GM12878 (cell line): ENCODE results near the gene LRIT1. TPM values are rescaled to one million over a fixed set of nuclear protein-coding genes. Genes with fewer than 3 reads are reported as not detected.

ENCODE experiments used
- ATAC-seq: fragments of 200-7000 bp; cut with Tn5 transposase; 3 replicates; pipeline ENCODE4 v1.9.1; 2020; ENCODE audit warnings: mild to moderate bottlenecking, moderate library complexity
- BruUV-seq: library from RNA; stranded (reverse); fragments of 400-500 nt; replicated peaks from 2 replicates; lab custom pipeline; 2021; lab: Mats Ljungman, UMichigan
- CTCF ChIA-PET: fragments of 300-600 bp; sonication (Branson Sonifier 250); formaldehyde crosslinking; extraction: SDS; loops from one replicate; lab custom pipeline; 2021; ENCODE audit warnings: inconsistent platforms; lab: Yijun Ruan, JAX
- POLR2A ChIA-PET: fragments of 350-600 bp; formaldehyde crosslinking; extraction: SDS; loops from one replicate; lab custom pipeline; 2021; ENCODE audit warnings: inconsistent platforms; lab: Charles Lee
- RAD21 ChIA-PET: fragments of 300-600 bp; sonication (Branson Sonifier 250); formaldehyde crosslinking; loops from one replicate; lab custom pipeline; 2023; ENCODE audit warnings: antibody characterized with exemption; ENCODE audit not compliant: unreplicated experiment; lab: Charles Lee
- SMC1A ChIA-PET: fragments of 300-600 bp; sonication (Branson Sonifier 250); formaldehyde crosslinking; loops from one replicate; lab custom pipeline; 2023; ENCODE audit not compliant: unreplicated experiment, uncharacterized antibody; lab: Charles Lee
- DNase-seq: peaks from one replicate; pipeline ENCODE4 v3.0.0-alpha.2; 2011; ENCODE audit warnings: low read depth, low spot score
- FAIRE-seq: peaks from 3 replicates; lab custom pipeline; 2011; peaks lifted over from hg19 to GRCh38; lab: Jason Lieb, UNC
- H2AFZ ChIP-seq: 2 replicates; pipeline ENCODE4 v1.6.0; 2011; ENCODE audit warnings: low read depth, low read length, control low read depth; ENCODE audit not compliant: control insufficient read depth
- H3K27ac ChIP-seq: 2 replicates; pipeline ENCODE4 v1.5.1; 2011; ENCODE audit warnings: control low read depth; ENCODE audit not compliant: control insufficient read depth, insufficient read depth
- H3K27me3 ChIP-seq, 2 experiments: replicated peaks in 1 of 2; 2 replicates each; pipeline versions ENCODE4 v1.6.0 to v1.6.1; 2011; ENCODE audit warnings: low read length in 1 of 2; ENCODE audit not compliant: control insufficient read depth in 2 of 2, insufficient read depth in 2 of 2
- H3K36me3 ChIP-seq, 2 experiments: 2 replicates each; pipeline ENCODE4 v1.5.1; 2011; ENCODE audit warnings: low read length in 1 of 2; ENCODE audit not compliant: control insufficient read depth in 2 of 2, insufficient read depth in 2 of 2
- H3K4me1 ChIP-seq: 2 replicates; pipeline ENCODE4 v1.6.1; 2011; ENCODE audit warnings: mild to moderate bottlenecking, low read length, moderate library complexity, mixed read lengths; ENCODE audit not compliant: control insufficient read depth, insufficient read depth
- H3K4me2 ChIP-seq: 2 replicates; pipeline ENCODE4 v1.6.0; 2011; ENCODE audit warnings: control low read depth; ENCODE audit not compliant: control insufficient read depth, insufficient read depth
- H3K4me3 ChIP-seq: fragments of 200-600 bp; sonication (generic); 2 replicates; pipeline ENCODE4 v1.5.1; 2016
- H3K79me2 ChIP-seq: 2 replicates; pipeline ENCODE4 v1.6.0; 2011; ENCODE audit warnings: low read length; ENCODE audit not compliant: control insufficient read depth, insufficient read depth
- H3K9ac ChIP-seq: 2 replicates; pipeline ENCODE4 v1.8.0; 2011; ENCODE audit warnings: low read length, control low read depth, mixed read lengths; ENCODE audit not compliant: control insufficient read depth, insufficient read depth
- H3K9me3 ChIP-seq: replicated peaks from 3 replicates; pipeline ENCODE4 v1.5.1; 2011; ENCODE audit warnings: mild to moderate bottlenecking, low read length; ENCODE audit not compliant: control insufficient read depth, insufficient read depth
- H4K20me1 ChIP-seq: 2 replicates; pipeline ENCODE4 v1.6.0; 2011; ENCODE audit not compliant: control insufficient read depth, insufficient read depth
- CBX3 ChIP-seq: fragments of 200-600 bp; sonication (generic); IDR thresholded peaks from 2 replicates; pipeline ENCODE4 v1.6.1; 2016; ENCODE audit warnings: low read depth, borderline replicate concordance
- CHD1 ChIP-seq: IDR thresholded peaks from 2 replicates; pipeline ENCODE4 v1.6.1; 2012; ENCODE audit warnings: low read depth, low read length, improper control_type of control experiment
- CHD2 ChIP-seq: IDR thresholded peaks from 2 replicates; pipeline ENCODE4 v1.6.1; 2011; ENCODE audit warnings: low read depth, low read length, improper control_type of control experiment, borderline replicate concordance
- DPF2 ChIP-seq: fragments of 450-650 bp; IDR thresholded peaks from 2 replicates; pipeline ENCODE4 v1.6.1; 2017; ENCODE audit warnings: mild to moderate bottlenecking
- EP300 ChIP-seq, 2 experiments: fragments of 150-350 bp in 1 of 2; IDR thresholded peaks; 2 replicates each; pipeline ENCODE4 v1.6.1; 2011 to 2012; ENCODE audit warnings: low read depth in 2 of 2, low read length in 2 of 2, borderline replicate concordance in 1 of 2, improper control_type of control experiment in 1 of 2, inconsistent platforms in 1 of 2; ENCODE audit not compliant: control insufficient read depth in 1 of 2
- MEF2A ChIP-seq: IDR thresholded peaks from 2 replicates; pipeline ENCODE4 v1.6.1; 2011; ENCODE audit warnings: low read depth, mild to moderate bottlenecking, low read length, moderate library complexity; ENCODE audit not compliant: insufficient read depth
- NFYA ChIP-seq: IDR thresholded peaks from 2 replicates; pipeline ENCODE4 v1.6.1; 2011; ENCODE audit warnings: low read depth, mild to moderate bottlenecking, low read length, improper control_type of control experiment, borderline replicate concordance
- NR2C2 ChIP-seq: IDR thresholded peaks from 2 replicates; pipeline ENCODE4 v1.6.1; 2011; ENCODE audit warnings: borderline replicate concordance, low read depth; ENCODE audit not compliant: control insufficient read depth, insufficient read length
- RAD21 ChIP-seq: IDR thresholded peaks from 2 replicates; pipeline ENCODE4 v1.6.1; 2011; ENCODE audit warnings: mild to moderate bottlenecking, low read depth, low read length, moderate library complexity; ENCODE audit not compliant: insufficient read depth
- RBBP5 ChIP-seq: fragments of 200-600 bp; sonication (generic); conservative IDR thresholded peaks from 2 replicates; pipeline ENCODE4 v1.6.1; 2016
- RELB ChIP-seq: fragments of 450-650 bp; IDR thresholded peaks from 2 replicates; pipeline ENCODE4 v1.6.1; 2017; ENCODE audit warnings: low read depth, mild to moderate bottlenecking, moderate library complexity
- RFX5 ChIP-seq: IDR thresholded peaks from 2 replicates; pipeline ENCODE4 v1.6.1; 2011; ENCODE audit warnings: low read depth, low read length, improper control_type of control experiment
- TAF1 ChIP-seq: IDR thresholded peaks from 2 replicates; pipeline ENCODE4 v1.6.1; 2011; ENCODE audit warnings: mild to moderate bottlenecking, low read depth, low read length, borderline replicate concordance
- TCF3 ChIP-seq: IDR thresholded peaks from 2 replicates; pipeline ENCODE4 v1.6.1; 2012; ENCODE audit warnings: low read depth, mild to moderate bottlenecking, low read length, borderline replicate concordance; ENCODE audit not compliant: insufficient read depth
- ZBTB40 ChIP-seq: fragments of 450-650 bp; IDR thresholded peaks from 2 replicates; pipeline ENCODE4 v1.6.1; 2016; ENCODE audit warnings: mild to moderate bottlenecking, moderate library complexity, borderline replicate concordance
- WGBS: methylation state at CpG from one replicate; pipeline ENCODE4 v1.1.6; 2016; ENCODE audit warnings: low lambda C conversion rate; ENCODE audit not compliant: insufficient replicate concordance, insufficient coverage; ENCODE audit errors: missing lambda C conversion rate; 5-methylcytosine and 5-hydroxymethylcytosine counted together
- in situ Hi-C: fragments of 300-500 bp; cut with MboI; formaldehyde crosslinking; loops from 9 replicates; pipeline ENCODE4 v1.14.3; 2018; ENCODE audit warnings: mixed read lengths
- intact Hi-C: fragments of 100-400 bp; cut with micrococcal nuclease; formaldehyde crosslinking; loops from one replicate; pipeline ENCODE4 v1.14.2; 2022; ENCODE audit not compliant: unreplicated experiment
- polyA plus RNA-seq, 11 experiments: library from polyadenylated mRNA; depleted of rRNA in 4 of 11; unstranded in 6 of 11; stranded (reverse) in 5 of 11; fragments of >200 nt; fragmentation: Nextera tagmentation in 4 of 11; fragmentation: Illumina TruSeq in 1 of 11; extraction: Ambion mirVana in 4 of 11; extraction: Trizol in 1 of 11; gene quantifications; 1 replicate in 1 of 11; 2 replicates in 10 of 11; pipeline versions ENCODE4 v1.2.1 to v1.2.3, GENCODE V29; 2011 to 2016; ENCODE audit warnings: inconsistent platforms in 2 of 11, missing spikeins in 2 of 11, low read depth in 1 of 11
- total RNA-seq, 4 experiments: library from RNA; depleted of rRNA in 3 of 4; stranded (reverse); fragments of >200 nt in 3 of 4; fragmentation: Illumina TruSeq in 1 of 4; extraction: Trizol in 1 of 4; gene quantifications; 2 replicates each; pipeline versions ENCODE4 v1.2.1 to v1.2.3, GENCODE V29; 2013 to 2021

Gene LRIT1
- total and polyA plus RNA-seq, 10 of the 15 experiments (the other 5 are each of a cell fraction or from before 2014, with no cell fraction given): not detected

- in situ Hi-C loops: no loop called here
- H3K4me1 ChIP-seq: no peaks in the 10 kb centered on the region
- no peak for TF ChIP-seq ZBTB40
- TF ChIP-seq DPF2: no peak
- TF ChIP-seq NR2C2: no peak
- no peak for TF ChIP-seq CBX3
- TF ChIP-seq RFX5: no peak
- TF ChIP-seq CHD2: no peak
- TF ChIP-seq TCF3: no peak
- no peak for TF ChIP-seq TAF1
- no peak for TF ChIP-seq MEF2A
- TF ChIP-seq RELB: no peak
- no peak for TF ChIP-seq CHD1
- no peak for TF ChIP-seq NFYA
- TF ChIP-seq RAD21: no peak
- no peak for TF ChIP-seq RBBP5
- TF ChIP-seq EP300 (IDR thresholded peaks at IDR 0.05; ENCODE audit: borderline replicate concordance in 1 of 2, control insufficient read depth in 1 of 2, low read depth in 2 of 2, low read length in 2 of 2): no peak
- TF ChIP-seq, all 136 proteins: peak for 0
- H3K27ac ChIP-seq: no peak overlapping the region
- H3K79me2 ChIP-seq: no peaks in the 10 kb centered on the region
- H3K4me3 ChIP-seq: no peak overlapping the region
- no peak overlapping the region for H2AFZ ChIP-seq
- intact Hi-C loops: no loop called here
- CTCF ChIA-PET: interaction anchor here (0.5 to 1.6 kb wide), 2 partner anchors 159 to 1640 kb away, joined by 3 to 4 read pairs; no protein-coding TSS in a partner anchor
- POLR2A ChIA-PET: no interaction called here
- SMC1A ChIA-PET: no interaction called here
- peaks cover 0 to 2% of the 10 kb centered on the region in 2 experiments; a peak in 2 of 4 replicates for H3K27me3 ChIP-seq
- no peak overlapping the region for H3K9ac ChIP-seq
- no TSS peak for BruUV-seq
- 0% methylated on average over 1 of the region's 1 CpG for WGBS
- FAIRE-seq (no peak), DNase-seq (no peak), ATAC-seq (no peak)
- H3K36me3 ChIP-seq: no peaks in the 10 kb centered on the region
- RAD21 ChIA-PET: no interaction called here
- H3K9me3 ChIP-seq: no peaks in the 10 kb centered on the region
- H4K20me1 ChIP-seq: no peaks in the 10 kb centered on the region
- no peak overlapping the region for H3K4me2 ChIP-seq
Measured at GRCh38 chr10:84270708-84271107, 29.4 kb upstream of the LRIT1 start.
